SK-N-SH (cell line): ENCODE measurements around the gene OPA3. TPM values are rescaled to one million over a fixed set of nuclear protein-coding genes. Genes with fewer than 3 reads are reported as not detected.

Source experiments
- CTCF ChIA-PET: fragments of 300-600, 350-600 bp; formaldehyde crosslinking; extraction: SDS; loops from one replicate; lab custom pipeline; 2021; lab: Yijun Ruan, JAX
- POLR2A ChIA-PET: fragments of 350-600 bp; sonication (Branson Sonifier 250); formaldehyde crosslinking; extraction: SDS; loops from one replicate; lab custom pipeline; 2020; ENCODE audit warnings: antibody characterized with exemption, inconsistent platforms; lab: Yijun Ruan, JAX
- DNase-seq: peaks from one replicate; pipeline ENCODE4 v3.0.0; 2012
- H2AFZ ChIP-seq: fragments of 200-600 bp; sonication (generic); 2 replicates; pipeline ENCODE4 v1.8.1; 2016; ENCODE audit warnings: antibody characterized with exemption, mild to moderate bottlenecking, low read depth
- H3F3A ChIP-seq: fragments of 200-600 bp; sonication (generic); replicated peaks from 2 replicates; pipeline ENCODE3; 2016; ENCODE audit warnings: antibody characterized with exemption, mild to moderate bottlenecking; ENCODE audit not compliant: insufficient read depth
- H3K27ac ChIP-seq, 2 experiments: fragments of 200-500 bp in 1 of 2; fragments of 200-600 bp in 1 of 2; sonication (Bioruptor generic) in 1 of 2; sonication (generic), shearing (Covaris generic) in 1 of 2; 2 replicates each; pipeline versions ENCODE4 v1.5.1 to v1.6.1; 2014 to 2016; ENCODE audit warnings: low read depth in 2 of 2, inconsistent platforms in 1 of 2, low read length in 1 of 2, mild to moderate bottlenecking in 1 of 2, mixed read lengths in 1 of 2
- H3K27me3 ChIP-seq: fragments of 200-600 bp; sonication (generic), shearing (Covaris generic); 2 replicates; pipeline ENCODE4 v1.6.1; 2016; ENCODE audit warnings: mixed run types; ENCODE audit not compliant: insufficient read depth
- H3K36me3 ChIP-seq, 2 experiments: fragments of 200-500 bp in 1 of 2; fragments of 200-600 bp in 1 of 2; sonication (Bioruptor generic) in 1 of 2; sonication (generic) in 1 of 2; replicated peaks in 1 of 2; 2 replicates each; pipeline versions ENCODE3 to v1.5.1; 2014 to 2016; ENCODE audit warnings: low read length in 1 of 2, mild to moderate bottlenecking in 1 of 2; ENCODE audit not compliant: insufficient read depth in 2 of 2, control insufficient read depth in 1 of 2
- H3K4me1 ChIP-seq, 2 experiments: fragments of 200-500 bp in 1 of 2; fragments of 200-600 bp in 1 of 2; sonication (Bioruptor generic) in 1 of 2; sonication (generic), shearing (Covaris generic) in 1 of 2; 2 replicates each; pipeline versions ENCODE4 v1.5.1 to v1.6.1; 2014 to 2016; ENCODE audit warnings: low read depth in 1 of 2, low read length in 1 of 2, mixed run types in 1 of 2; ENCODE audit not compliant: insufficient read depth in 2 of 2, control insufficient read depth in 1 of 2
- H3K4me2 ChIP-seq: fragments of 200-600 bp; sonication (generic), shearing (Covaris generic); 2 replicates; pipeline ENCODE4 v1.6.1; 2017; ENCODE audit warnings: mixed run types
- H3K4me3 ChIP-seq, 2 experiments: fragments of 200-500 bp in 1 of 2; fragments of 200-600 bp in 1 of 2; sonication (Bioruptor generic) in 1 of 2; sonication (generic), shearing (Covaris generic) in 1 of 2; 2 replicates each; pipeline versions ENCODE4 v1.5.1 to v1.8.1; 2014 to 2016; ENCODE audit warnings: low read depth in 2 of 2, inconsistent platforms in 1 of 2, low read length in 1 of 2, mild to moderate bottlenecking in 1 of 2, mixed read lengths in 1 of 2, moderate library complexity in 1 of 2
- H3K79me2 ChIP-seq: fragments of 200-600 bp; sonication (generic); 2 replicates; pipeline ENCODE4 v1.8.1; 2017; ENCODE audit warnings: mild to moderate bottlenecking; ENCODE audit not compliant: insufficient read depth
- H3K9ac ChIP-seq: fragments of 200-600 bp; sonication (generic); 2 replicates; pipeline ENCODE4 v1.6.1; 2017; ENCODE audit warnings: mixed run types
- H3K9me2 ChIP-seq: fragments of 200-600 bp; sonication (generic); 2 replicates; pipeline ENCODE4 v1.6.1; 2017; ENCODE audit warnings: mixed run types
- H3K9me3 ChIP-seq: fragments of 200-600 bp; sonication (generic); 2 replicates; pipeline ENCODE4 v1.6.1; 2017; ENCODE audit warnings: mixed run types, mild to moderate bottlenecking, moderate library complexity
- H4K20me1 ChIP-seq: fragments of 200-600 bp; sonication (generic); 2 replicates; pipeline ENCODE4 v1.6.1; 2017; ENCODE audit warnings: mild to moderate bottlenecking, mixed run types; ENCODE audit not compliant: insufficient read depth
- CHD2 ChIP-seq: fragments of 150-350 bp; IDR thresholded peaks from 2 replicates; pipeline ENCODE4 v1.6.1; 2018; ENCODE audit warnings: low read length; ENCODE audit not compliant: partially characterized antibody
- ELF1 ChIP-seq: IDR thresholded peaks from 2 replicates; pipeline ENCODE4 v1.4.0; 2012
- EZH2phosphoT487 ChIP-seq: fragments of 200-600 bp; sonication (generic); IDR thresholded peaks from 2 replicates; pipeline ENCODE4 v1.6.1; 2017; ENCODE audit warnings: low read depth, mixed run types, mild to moderate bottlenecking, antibody characterized with exemption, moderate library complexity, borderline replicate concordance
- FOSL2 ChIP-seq: IDR thresholded peaks from 2 replicates; pipeline ENCODE4 v1.4.0; 2012; ENCODE audit warnings: low read depth, mild to moderate bottlenecking, moderate library complexity, borderline replicate concordance
- FOXJ3 ChIP-seq: sonication (generic); formaldehyde crosslinking; IDR thresholded peaks from 2 replicates; pipeline ENCODE4 v1.5.1; 2020; ENCODE audit warnings: mild to moderate bottlenecking, missing genetic modification reagents
- GABPA ChIP-seq: IDR thresholded peaks from 2 replicates; pipeline ENCODE4 v1.4.0; 2012; ENCODE audit warnings: low read depth, mild to moderate bottlenecking
- JUND ChIP-seq: IDR thresholded peaks from 2 replicates; pipeline ENCODE4 v1.4.0; 2012
- MXI1 ChIP-seq: IDR thresholded peaks from 2 replicates; pipeline ENCODE4 v1.6.1; 2012; ENCODE audit warnings: mild to moderate bottlenecking, low read depth, low read length, improper control_type of control experiment
- RCOR1 ChIP-seq: fragments of 150-350 bp; IDR thresholded peaks from 2 replicates; pipeline ENCODE4 v1.6.1; 2017; ENCODE audit warnings: antibody characterized with exemption, low read length
- RFX5 ChIP-seq: IDR thresholded peaks from 2 replicates; pipeline ENCODE4 v1.6.1; 2012; ENCODE audit warnings: mild to moderate bottlenecking, improper control_type of control experiment, low read length
- SIN3A ChIP-seq: IDR thresholded peaks from 2 replicates; pipeline ENCODE4 v1.6.1; 2012; ENCODE audit warnings: low read depth, mild to moderate bottlenecking, low read length, moderate library complexity, borderline replicate concordance
- TAF1 ChIP-seq: IDR thresholded peaks from 2 replicates; pipeline ENCODE4 v1.6.1; 2012; ENCODE audit warnings: low read depth, mild to moderate bottlenecking, low read length, moderate library complexity, borderline replicate concordance
- YY1 ChIP-seq: IDR thresholded peaks from 2 replicates; pipeline ENCODE4 v1.4.0; 2012; ENCODE audit warnings: low read depth, mild to moderate bottlenecking
- WGBS: methylation state at CpG from one replicate; pipeline ENCODE4 v1.1.6; 2017; ENCODE audit warnings: low lambda C conversion rate; 5-methylcytosine and 5-hydroxymethylcytosine counted together
- polyA plus RNA-seq, 3 experiments: library from polyadenylated mRNA; depleted of rRNA; stranded (reverse); fragments of >200 nt; gene quantifications; 2 replicates each; pipeline ENCODE4 v1.2.3, GENCODE V29; 2012
- TF ChIP-seq, protein P1 (sequence below): IDR thresholded peaks from 2 replicates; pipeline ENCODE4 v1.4.0; 2012; ENCODE audit warnings: low read depth
- TF ChIP-seq, protein P2 (sequence below): IDR thresholded peaks from 2 replicates; pipeline ENCODE4 v1.4.0; 2012; ENCODE audit warnings: low read depth, borderline replicate concordance
- TF ChIP-seq, protein P3 (sequence below): IDR thresholded peaks from 2 replicates; pipeline ENCODE4 v1.6.1; 2012; ENCODE audit warnings: mild to moderate bottlenecking, low read depth, low read length, moderate library complexity
- TF ChIP-seq, protein P4 (sequence below): fragments of 150-350 bp; IDR thresholded peaks from 2 replicates; pipeline ENCODE4 v1.6.1; 2016; ENCODE audit warnings: mild to moderate bottlenecking, low read depth, low read length

The OPA3 gene
- polyA plus RNA-seq, 1 of the 3 experiments (the other 2 are of a cell fraction) = 10.0 TPM

DNA sequence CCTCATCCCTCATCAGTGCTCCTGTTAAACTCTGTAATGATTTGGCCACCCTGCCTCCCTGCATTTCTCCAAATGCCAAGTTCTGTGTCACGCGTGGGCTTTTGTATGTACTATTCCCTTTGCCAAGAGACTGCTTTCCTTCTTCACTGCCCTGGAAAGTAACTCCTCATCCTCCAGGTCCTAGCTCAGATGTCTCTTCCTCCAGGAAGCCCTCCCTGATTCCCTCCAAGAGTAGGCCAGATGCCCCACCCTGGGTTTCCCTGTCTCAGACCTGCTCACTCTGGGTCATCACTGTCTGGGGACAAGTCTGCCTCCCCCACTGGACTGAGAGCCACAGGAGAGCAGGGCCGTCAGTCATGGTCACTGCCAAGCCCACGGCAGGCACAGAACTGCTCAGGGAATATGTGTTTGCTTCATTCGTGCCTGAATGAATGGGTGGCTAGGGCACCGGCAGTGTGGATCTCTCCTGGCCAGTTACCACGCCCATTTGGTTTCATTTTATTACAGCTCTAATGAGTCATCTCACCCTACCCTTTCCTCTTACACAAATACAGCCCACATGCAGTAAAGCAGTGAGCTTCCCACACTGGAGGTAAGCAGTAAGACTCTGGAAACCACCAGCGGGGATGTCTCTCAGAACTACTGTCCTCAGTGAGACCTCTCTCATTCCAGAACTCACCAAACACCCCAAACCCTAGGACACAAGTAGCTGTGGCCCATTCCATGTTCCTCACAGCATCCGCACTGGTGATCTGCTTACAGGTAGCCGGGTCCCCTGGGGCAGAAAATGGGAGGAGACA is 29.5 kb upstream of the OPA3 start:
- Histone ChIP-seq H3K27ac (peak overlapping the region in 1 of 2 experiments; percentile 89; a peak in 2 of 4 replicates), H3F3A (peaks cover 23% of the 10 kb centered on the region), H3K9me3 (no peaks in the 10 kb centered on the region), H3K36me3 (no peaks in the 10 kb centered on the region), H4K20me1 (no peaks in the 10 kb centered on the region), H3K9me2 (no peaks in the 10 kb centered on the region), H2AFZ (peak overlapping the region; percentile 82; the same call in 1 of the 2 replicates), H3K4me1 (peaks cover 3 to 16% of the 10 kb centered on the region in 2 experiments; a peak in 3 of 4 replicates), H3K79me2 (no peaks in the 10 kb centered on the region), H3K4me3 (0 out of 4 replicates have a peak overlapping the region, but pooled peaks of 1 of the 2 experiments have one; percentile 43), H3K27me3 (no peaks in the 10 kb centered on the region), H3K4me2 (peak overlapping the region; percentile 77), H3K9ac (peak overlapping the region; percentile 51; the same call in 1 of the 2 replicates)
- WGBS = 52% methylated on average over 9 of the region's 10 CpGs
- DNase-seq = no peak
- ChIA-PET CTCF (interaction anchor here (1.0 to 5.9 kb wide), 3 partner anchors 10 to 136 kb away, joined by 3 to 29 read pairs (median 4); no protein-coding TSS in a partner anchor), POLR2A (no interaction called here)
- TF ChIP-seq SIN3A (no peak), TAF1 (peak; percentile 23; the same call in 1 of the 2 replicates), EZH2phosphoT487 (no peak), FOSL2 (peak; percentile 72; the same call in 1 of the 2 replicates), RCOR1 (no peak)
- TF ChIP-seq, protein P1, sequence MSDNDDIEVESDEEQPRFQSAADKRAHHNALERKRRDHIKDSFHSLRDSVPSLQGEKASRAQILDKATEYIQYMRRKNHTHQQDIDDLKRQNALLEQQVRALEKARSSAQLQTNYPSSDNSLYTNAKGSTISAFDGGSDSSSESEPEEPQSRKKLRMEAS = 0 out of 2 replicates have a peak, but pooled peaks have one; percentile 28
- TF ChIP-seq, protein P2, sequence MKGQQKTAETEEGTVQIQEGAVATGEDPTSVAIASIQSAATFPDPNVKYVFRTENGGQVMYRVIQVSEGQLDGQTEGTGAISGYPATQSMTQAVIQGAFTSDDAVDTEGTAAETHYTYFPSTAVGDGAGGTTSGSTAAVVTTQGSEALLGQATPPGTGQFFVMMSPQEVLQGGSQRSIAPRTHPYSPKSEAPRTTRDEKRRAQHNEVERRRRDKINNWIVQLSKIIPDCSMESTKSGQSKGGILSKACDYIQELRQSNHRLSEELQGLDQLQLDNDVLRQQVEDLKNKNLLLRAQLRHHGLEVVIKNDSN = no peak

DNA sequence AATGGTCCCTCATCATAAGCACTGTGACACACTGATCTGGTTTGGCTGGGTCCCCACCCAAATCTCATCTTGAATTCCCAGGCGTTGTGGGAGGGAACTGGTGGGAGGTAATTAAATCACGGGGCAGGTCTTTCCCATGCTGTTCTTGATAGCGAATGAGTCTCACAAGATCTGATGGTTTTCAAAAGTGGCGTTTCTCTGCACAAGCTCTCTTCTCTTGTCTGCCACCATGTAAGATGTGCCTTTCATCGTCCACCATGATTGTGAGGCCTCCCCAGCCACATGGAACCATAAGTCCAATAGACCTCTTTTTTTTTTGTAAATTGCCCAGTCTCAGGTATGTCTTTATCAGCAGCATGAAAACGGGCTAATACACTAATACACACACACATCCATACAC is 24.3 kb upstream of the OPA3 start:
- Histone ChIP-seq H3F3A (peaks cover 7% of the 10 kb centered on the region), H4K20me1 (no peaks in the 10 kb centered on the region), H3K9ac (no peak overlapping the region), H3K27ac (no peak overlapping the region), H3K4me1 (peaks cover 7 to 9% of the 10 kb centered on the region in 2 experiments; a peak in 3 of 4 replicates), H3K9me3 (no peaks in the 10 kb centered on the region), H3K36me3 (no peaks in the 10 kb centered on the region), H3K4me3 (no peak overlapping the region), H2AFZ (no peak overlapping the region), H3K9me2 (no peaks in the 10 kb centered on the region), H3K79me2 (no peaks in the 10 kb centered on the region), H3K4me2 (no peak overlapping the region), H3K27me3 (no peaks in the 10 kb centered on the region)
- 91% methylated on average over 6 of the region's 6 CpGs for WGBS
- ChIA-PET CTCF (interaction anchor here (1.1 kb wide), 1 partner anchor 28 kb away, joined by 3 read pairs; no protein-coding TSS in a partner anchor), POLR2A (no interaction called here)
- DNase-seq = no peak
- TF ChIP-seq YY1 (no peak), EZH2phosphoT487 (no peak), GABPA (no peak), ELF1 (no peak), CHD2 (no peak), RFX5 (no peak), RCOR1 (no peak), FOXJ3 (CRISPR knock-in tag) (no peak), JUND (no peak), MXI1 (no peak)
- TF ChIP-seq, protein P3, sequence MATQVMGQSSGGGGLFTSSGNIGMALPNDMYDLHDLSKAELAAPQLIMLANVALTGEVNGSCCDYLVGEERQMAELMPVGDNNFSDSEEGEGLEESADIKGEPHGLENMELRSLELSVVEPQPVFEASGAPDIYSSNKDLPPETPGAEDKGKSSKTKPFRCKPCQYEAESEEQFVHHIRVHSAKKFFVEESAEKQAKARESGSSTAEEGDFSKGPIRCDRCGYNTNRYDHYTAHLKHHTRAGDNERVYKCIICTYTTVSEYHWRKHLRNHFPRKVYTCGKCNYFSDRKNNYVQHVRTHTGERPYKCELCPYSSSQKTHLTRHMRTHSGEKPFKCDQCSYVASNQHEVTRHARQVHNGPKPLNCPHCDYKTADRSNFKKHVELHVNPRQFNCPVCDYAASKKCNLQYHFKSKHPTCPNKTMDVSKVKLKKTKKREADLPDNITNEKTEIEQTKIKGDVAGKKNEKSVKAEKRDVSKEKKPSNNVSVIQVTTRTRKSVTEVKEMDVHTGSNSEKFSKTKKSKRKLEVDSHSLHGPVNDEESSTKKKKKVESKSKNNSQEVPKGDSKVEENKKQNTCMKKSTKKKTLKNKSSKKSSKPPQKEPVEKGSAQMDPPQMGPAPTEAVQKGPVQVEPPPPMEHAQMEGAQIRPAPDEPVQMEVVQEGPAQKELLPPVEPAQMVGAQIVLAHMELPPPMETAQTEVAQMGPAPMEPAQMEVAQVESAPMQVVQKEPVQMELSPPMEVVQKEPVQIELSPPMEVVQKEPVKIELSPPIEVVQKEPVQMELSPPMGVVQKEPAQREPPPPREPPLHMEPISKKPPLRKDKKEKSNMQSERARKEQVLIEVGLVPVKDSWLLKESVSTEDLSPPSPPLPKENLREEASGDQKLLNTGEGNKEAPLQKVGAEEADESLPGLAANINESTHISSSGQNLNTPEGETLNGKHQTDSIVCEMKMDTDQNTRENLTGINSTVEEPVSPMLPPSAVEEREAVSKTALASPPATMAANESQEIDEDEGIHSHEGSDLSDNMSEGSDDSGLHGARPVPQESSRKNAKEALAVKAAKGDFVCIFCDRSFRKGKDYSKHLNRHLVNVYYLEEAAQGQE = no peak
- TF ChIP-seq, protein P1 = no peak
- TF ChIP-seq, protein P2 = no peak
- TF ChIP-seq, protein P4, sequence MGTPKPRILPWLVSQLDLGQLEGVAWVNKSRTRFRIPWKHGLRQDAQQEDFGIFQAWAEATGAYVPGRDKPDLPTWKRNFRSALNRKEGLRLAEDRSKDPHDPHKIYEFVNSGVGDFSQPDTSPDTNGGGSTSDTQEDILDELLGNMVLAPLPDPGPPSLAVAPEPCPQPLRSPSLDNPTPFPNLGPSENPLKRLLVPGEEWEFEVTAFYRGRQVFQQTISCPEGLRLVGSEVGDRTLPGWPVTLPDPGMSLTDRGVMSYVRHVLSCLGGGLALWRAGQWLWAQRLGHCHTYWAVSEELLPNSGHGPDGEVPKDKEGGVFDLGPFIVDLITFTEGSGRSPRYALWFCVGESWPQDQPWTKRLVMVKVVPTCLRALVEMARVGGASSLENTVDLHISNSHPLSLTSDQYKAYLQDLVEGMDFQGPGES = no peak
